Stomach (tissue), 9 donors: ENCODE data around the gene AMDHD2. TPM values are rescaled to one million over a fixed set of nuclear protein-coding genes. Genes with fewer than 3 reads are reported as not detected.

ENCODE experiments used
- DNase-seq, 2 donors: peaks; one replicate each; pipeline versions ENCODE4 v3.0.0 to v3.0.0-alpha.2; 2013 to 2019
- H3K27ac ChIP-seq, 5 donors: fragments of 200-600 bp in 4 of 5; sonication (generic) in 4 of 5; one replicate each; pipeline ENCODE4 v1.5.1; 2013 to 2019; ENCODE audit warnings: mild to moderate bottlenecking in 1 of 5, moderate library complexity in 1 of 5
- H3K27me3 ChIP-seq, 3 donors: fragments of 200-600 bp; sonication (generic); one replicate each; pipeline ENCODE4 v1.5.1; 2017 to 2019; ENCODE audit warnings: mixed run types in 1 of 3
- H3K36me3 ChIP-seq, 4 donors: fragments of 200-600 bp; sonication (generic); 1 replicate in 3 of 4; 2 replicates in 1 of 4; pipeline ENCODE4 v1.5.1; 2016 to 2019
- H3K4me1 ChIP-seq, 4 donors: fragments of 200-600 bp; sonication (generic); one replicate each; pipeline ENCODE4 v1.5.1; 2016 to 2019
- H3K4me3 ChIP-seq, 4 donors: fragments of 200-600 bp; sonication (generic) in 3 of 4; one replicate each; pipeline ENCODE4 v1.5.1; 2016 to 2019; ENCODE audit warnings: mild to moderate bottlenecking in 1 of 4
- H3K9me3 ChIP-seq, 4 donors: fragments of 200-600 bp; sonication (generic); one replicate each; pipeline ENCODE4 v1.5.1; 2016 to 2019
- EP300 ChIP-seq: sonication (generic); formaldehyde crosslinking; IDR thresholded peaks from one replicate; pipeline ENCODE4 v1.6.1; 2017; ENCODE audit warnings: antibody characterized with exemption
- POLR2A ChIP-seq, 4 donors: fragments of 450-650 bp; IDR thresholded peaks; one replicate each; pipeline ENCODE4 v1.6.1; 2016; ENCODE audit warnings: antibody characterized with exemption in 4 of 4, control low read depth in 2 of 4, mild to moderate bottlenecking in 1 of 4, moderate library complexity in 1 of 4
- POLR2AphosphoS5 ChIP-seq, 3 donors: sonication (generic); formaldehyde crosslinking; IDR thresholded peaks; one replicate each; pipeline ENCODE4 v1.6.1; 2016; ENCODE audit warnings: antibody characterized with exemption in 3 of 3
- WGBS, 5 donors: extraction: QIAGEN DNeasy Blood & Tissue Kit in 3 of 5; methylation state at CpG; one replicate each; pipeline versions ENCODE4 v1.1.5 to v1.1.7; 2013 to 2018; 5-methylcytosine and 5-hydroxymethylcytosine counted together
- intact Hi-C: fragments of 100-400 bp; cut with DNase I; formaldehyde crosslinking; loops from one replicate; pipeline ENCODE4 v1.15.1; 2023; ENCODE audit warnings: low total_unique reads
- polyA plus RNA-seq, 3 donors: library from polyadenylated mRNA; stranded (reverse); fragments of 200-250 nt; gene quantifications; one replicate each; pipeline ENCODE4 v1.2.3, GENCODE V29; 2013
- total RNA-seq, 5 donors: library from RNA; depleted of rRNA; stranded (reverse); fragments of >200 nt; gene quantifications; one replicate each; pipeline versions ENCODE4 v1.1.0 to v1.2.3, GENCODE V29; 2014 to 2016
- TF ChIP-seq, protein P1 (sequence below), 7 experiments: fragments of 450-650 bp in 4 of 7; fragments of 200-600 bp in 3 of 7; sonication (generic) in 3 of 7; IDR thresholded peaks; one replicate each; pipeline ENCODE4 v1.5.1; 2016 to 2019; ENCODE audit warnings: antibody characterized with exemption in 7 of 7, control low read depth in 2 of 7, mild to moderate bottlenecking in 1 of 7
- donor health status: healthy with polysubstance abuse.
- donor health status: Bipolar disorder and iron deficiency.
- donor health status: healthy.

AMDHD2 gene
- total and polyA plus RNA-seq, 8 donors, result 13.4 to 76.8 (median 22.9) TPM

DNA sequence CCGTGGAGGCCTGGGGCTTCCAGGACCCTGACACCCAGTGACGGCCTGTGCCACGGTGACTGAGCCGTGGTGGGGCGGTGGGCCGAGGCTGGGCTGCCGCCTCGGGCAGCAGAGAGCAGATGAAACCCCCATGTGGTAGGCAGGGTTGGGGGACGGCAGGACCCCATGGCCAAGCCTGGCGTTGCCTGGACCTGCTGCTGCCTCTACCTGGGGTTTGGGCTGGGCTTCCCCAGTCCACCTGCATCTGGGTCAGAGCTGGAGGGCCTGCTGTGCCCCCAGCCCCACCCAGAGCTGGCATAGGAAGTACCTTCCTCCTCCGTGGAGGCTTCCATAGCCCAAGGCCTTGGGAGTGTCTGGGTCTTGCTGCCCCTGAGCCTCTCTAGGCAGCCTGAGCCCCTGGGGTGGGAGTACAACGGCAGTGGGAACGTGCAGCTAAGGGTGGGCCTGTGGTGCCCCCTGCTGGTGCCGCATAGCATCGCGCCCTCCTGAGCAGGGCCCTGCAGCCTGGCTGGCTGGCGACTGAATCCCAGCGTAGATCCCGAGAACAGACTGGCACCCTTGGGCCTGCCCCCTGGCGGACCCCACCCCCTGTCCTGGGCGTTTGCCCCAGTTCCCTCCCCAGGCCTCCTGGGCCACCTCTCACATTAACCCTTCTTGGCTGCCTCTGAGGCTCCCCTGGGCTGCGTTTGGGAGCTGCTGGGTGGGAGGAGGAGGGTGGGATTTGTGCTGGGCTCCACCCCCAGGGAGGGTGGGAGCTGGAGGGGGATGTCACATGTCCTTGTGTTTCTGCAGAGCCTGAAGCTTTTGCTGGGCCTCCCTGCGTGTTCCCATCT is 19.0 kb upstream of the AMDHD2 start:
- H3K27me3 ChIP-seq, result no peaks in the 10 kb centered on the region
- H3K36me3 ChIP-seq, result peaks cover 0 to 43% (median 38%) of the 10 kb centered on the region in 4 donors
- peak; percentile 83 to 96 for DNase-seq
- H3K4me1 ChIP-seq, result peaks cover 14 to 52% (median 38%) of the 10 kb centered on the region in 4 donors
- no peak for TF ChIP-seq POLR2A (IDR thresholded peaks at IDR 0.05)
- TF ChIP-seq, protein P1, sequence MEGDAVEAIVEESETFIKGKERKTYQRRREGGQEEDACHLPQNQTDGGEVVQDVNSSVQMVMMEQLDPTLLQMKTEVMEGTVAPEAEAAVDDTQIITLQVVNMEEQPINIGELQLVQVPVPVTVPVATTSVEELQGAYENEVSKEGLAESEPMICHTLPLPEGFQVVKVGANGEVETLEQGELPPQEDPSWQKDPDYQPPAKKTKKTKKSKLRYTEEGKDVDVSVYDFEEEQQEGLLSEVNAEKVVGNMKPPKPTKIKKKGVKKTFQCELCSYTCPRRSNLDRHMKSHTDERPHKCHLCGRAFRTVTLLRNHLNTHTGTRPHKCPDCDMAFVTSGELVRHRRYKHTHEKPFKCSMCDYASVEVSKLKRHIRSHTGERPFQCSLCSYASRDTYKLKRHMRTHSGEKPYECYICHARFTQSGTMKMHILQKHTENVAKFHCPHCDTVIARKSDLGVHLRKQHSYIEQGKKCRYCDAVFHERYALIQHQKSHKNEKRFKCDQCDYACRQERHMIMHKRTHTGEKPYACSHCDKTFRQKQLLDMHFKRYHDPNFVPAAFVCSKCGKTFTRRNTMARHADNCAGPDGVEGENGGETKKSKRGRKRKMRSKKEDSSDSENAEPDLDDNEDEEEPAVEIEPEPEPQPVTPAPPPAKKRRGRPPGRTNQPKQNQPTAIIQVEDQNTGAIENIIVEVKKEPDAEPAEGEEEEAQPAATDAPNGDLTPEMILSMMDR (IDR thresholded peaks at IDR 0.05), result peak in 5 of 7 experiments; percentile 94 to 98 (median 96)
- TF ChIP-seq POLR2AphosphoS5 (IDR thresholded peaks at IDR 0.05), result peak in 1 of 3 donors; percentile 49
- TF ChIP-seq EP300, result no peak
- H3K4me3 ChIP-seq, result peak overlapping the region; percentile 8 to 32 (median 26)
- WGBS, 5 donors, result 38 to 74% (median 41%) methylated on average over 10 to 23 of the region's 23 CpGs
- H3K27ac ChIP-seq, result peak overlapping the region in 2 of 5 donors; percentile 34 to 71
- no peaks in the 10 kb centered on the region for H3K9me3 ChIP-seq
- intact Hi-C loops, result no loop called here

DNA sequence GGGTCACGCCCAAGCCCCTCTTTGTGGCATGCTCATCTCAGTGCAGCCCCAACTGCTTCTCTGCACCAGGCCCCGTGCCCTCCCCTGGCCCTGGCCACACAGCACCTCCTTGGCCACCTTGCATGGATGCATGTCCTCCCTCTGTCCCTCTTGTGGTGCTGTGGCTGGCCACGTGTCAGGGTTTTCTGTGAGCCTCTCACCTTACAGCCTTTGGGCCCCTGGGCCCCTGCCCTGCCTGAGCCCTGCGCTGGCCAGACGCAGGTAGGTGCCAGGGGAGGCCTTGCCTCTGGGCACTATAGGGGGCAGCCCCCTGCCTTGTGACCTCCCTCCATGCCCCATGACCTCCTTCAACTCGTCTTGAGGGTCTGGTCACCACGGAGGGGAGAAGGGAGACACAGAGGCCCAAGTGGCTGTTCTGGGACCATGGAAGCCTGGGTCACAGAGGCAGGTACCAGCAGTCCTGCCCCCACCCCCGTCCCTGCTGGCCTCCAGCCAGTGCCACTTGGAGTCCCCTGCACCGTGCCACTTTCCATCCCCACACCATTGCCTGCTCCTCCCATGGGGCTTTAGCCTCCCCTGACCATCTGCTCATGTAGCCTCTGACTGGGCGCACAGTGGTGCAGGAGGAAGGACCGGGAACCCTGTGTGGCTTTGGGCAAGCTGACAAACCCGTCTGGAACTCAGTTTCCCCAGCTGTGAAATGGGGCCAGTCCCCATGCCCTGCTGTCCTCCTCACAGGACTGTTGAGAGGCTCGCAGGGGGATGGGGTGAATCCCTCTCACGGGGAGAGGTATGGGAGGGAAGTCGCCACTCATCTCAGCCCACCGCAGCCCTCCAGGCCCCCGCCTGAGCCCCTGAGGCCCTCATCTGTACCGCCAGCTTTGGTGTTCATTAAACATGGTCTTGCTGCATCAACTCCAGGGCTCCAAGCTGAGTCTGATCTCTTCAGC is 17.9 kb upstream of the AMDHD2 start:
- Histone ChIP-seq H3K9me3 (no peaks in the 10 kb centered on the region), H3K4me1 (peaks cover 13 to 51% (median 35%) of the 10 kb centered on the region in 4 donors), H3K36me3 (peaks cover 0 to 32% (median 27%) of the 10 kb centered on the region in 4 donors), H3K27ac (peak overlapping the region in 3 of 5 donors; percentile 42 to 71 (median 49)), H3K4me3 (no peak overlapping the region), H3K27me3 (no peaks in the 10 kb centered on the region)
- TF ChIP-seq, protein P1 (IDR thresholded peaks at IDR 0.05), result no peak
- TF ChIP-seq EP300 (no peak), POLR2A (IDR thresholded peaks at IDR 0.05) (no peak)
- intact Hi-C loops, result no loop called here
- 77 to 81% (median 78%) methylated on average over 13 to 18 of the region's 18 CpGs for WGBS, 5 donors
- no peak for DNase-seq

DNA sequence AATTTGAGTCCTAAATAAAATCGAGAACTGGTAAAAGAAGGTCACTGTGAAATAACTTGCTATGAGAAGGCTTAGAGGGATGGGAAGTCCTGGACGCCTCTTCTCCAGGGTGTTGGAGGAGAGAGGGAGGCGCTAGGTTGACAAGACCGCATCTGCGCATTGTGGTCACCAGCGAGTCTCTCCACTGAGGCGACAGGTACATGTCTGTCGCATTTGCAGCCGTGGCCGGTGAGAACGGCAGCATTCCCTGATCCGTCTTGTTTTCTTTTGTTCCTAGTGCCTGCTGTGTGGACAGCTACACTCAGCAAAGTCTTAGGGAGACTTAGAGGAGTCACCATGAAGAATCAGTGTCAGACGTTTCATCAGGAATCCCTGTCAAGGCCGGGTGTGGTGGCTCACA is 14.5 kb upstream of the AMDHD2 start:
- 90 to 98% (median 94%) methylated on average over 14 of the region's 14 CpGs for WGBS, 5 donors
- peaks cover 12 to 35% (median 27%) of the 10 kb centered on the region in 4 donors for H3K4me1 ChIP-seq
- no peak for DNase-seq
- H3K27ac ChIP-seq, result no peak overlapping the region
- H3K36me3 ChIP-seq, result no peaks in the 10 kb centered on the region
- intact Hi-C loops, result no loop called here
- H3K9me3 ChIP-seq, result no peaks in the 10 kb centered on the region
- no peak for TF ChIP-seq EP300
- TF ChIP-seq, protein P1 (IDR thresholded peaks at IDR 0.05), result no peak
- no peaks in the 10 kb centered on the region for H3K27me3 ChIP-seq
- H3K4me3 ChIP-seq, result no peak overlapping the region

DNA sequence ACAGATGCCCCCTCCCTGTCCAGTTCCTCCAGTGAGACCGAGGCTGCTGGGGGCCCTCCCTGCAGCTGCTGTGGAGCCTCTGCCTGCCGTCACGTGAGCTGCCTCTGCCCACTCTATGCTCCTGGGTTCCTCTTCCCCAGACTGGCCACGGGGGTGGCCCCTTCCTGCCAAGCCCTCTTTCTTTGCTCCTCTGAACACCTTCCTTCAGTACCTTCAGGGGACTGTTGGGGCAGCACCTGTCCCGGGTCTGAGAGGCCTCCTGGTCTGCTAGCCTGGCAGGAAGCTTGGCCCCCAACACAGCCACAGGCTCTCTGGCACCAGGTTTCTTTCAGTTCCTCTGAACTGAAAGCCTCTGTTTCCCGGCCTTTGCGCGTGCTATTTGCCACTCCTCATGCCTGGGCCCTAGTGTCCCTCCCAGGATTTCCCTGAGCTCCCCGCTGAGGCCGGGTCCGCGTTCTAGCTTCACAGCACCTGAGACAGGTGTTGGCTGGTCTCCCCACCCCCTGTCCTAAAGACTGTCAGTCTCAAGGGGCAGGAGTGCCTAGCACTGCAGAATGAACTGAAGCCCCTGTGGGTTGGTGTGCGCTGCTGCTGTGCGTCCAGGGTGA is 13.0 kb upstream of the AMDHD2 start:
- Histone ChIP-seq H3K4me3 (no peak overlapping the region), H3K27ac (peak overlapping the region in 3 of 5 donors; percentile 14 to 79 (median 54)), H3K9me3 (no peaks in the 10 kb centered on the region), H3K27me3 (no peaks in the 10 kb centered on the region), H3K36me3 (no peaks in the 10 kb centered on the region), H3K4me1 (peaks cover 7 to 35% (median 26%) of the 10 kb centered on the region in 4 donors)
- TF ChIP-seq POLR2AphosphoS5 (IDR thresholded peaks at IDR 0.05) (no peak), EP300 (no peak), POLR2A (IDR thresholded peaks at IDR 0.05) (no peak)
- TF ChIP-seq, protein P1 (IDR thresholded peaks at IDR 0.05), result no peak
- intact Hi-C loops, result no loop called here
- 67 to 88% (median 83%) methylated on average over 12 to 14 of the region's 14 CpGs for WGBS, 5 donors
- DNase-seq, result no peak
